ENCODE data around the gene TXK. TPM values are rescaled to one million over a fixed set of nuclear protein-coding genes. Genes with fewer than 3 reads are reported as not detected.

TXK gene
- total RNA-seq, 1 donor = 0.86 TPM

DNA sequence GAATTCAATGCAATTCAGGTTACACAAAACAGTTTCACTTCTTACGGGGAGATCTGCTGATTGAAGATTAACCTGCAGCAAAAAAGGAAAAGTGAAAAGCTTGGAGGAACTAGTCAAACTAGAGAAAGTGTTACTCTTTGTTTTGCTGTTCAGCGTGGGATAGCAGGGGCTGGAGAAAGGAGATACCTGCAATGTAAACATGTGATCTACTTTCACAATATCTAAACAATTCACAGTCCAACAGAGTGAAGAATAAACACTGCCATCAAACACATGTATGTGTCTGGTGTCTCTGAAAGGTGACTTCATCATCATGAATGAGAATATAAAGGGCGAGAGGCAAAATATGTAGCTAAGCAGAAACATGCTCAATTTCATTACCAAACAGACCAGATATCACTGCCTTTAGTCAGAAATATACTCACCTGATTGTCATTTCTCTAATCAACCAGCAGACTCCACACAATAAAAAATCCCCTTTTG is 91.0 kb downstream of the TXK start:
- no peak overlapping the region for H3K4me3 ChIP-seq (ENCODE audit: low read depth, low read length)
- TF ChIP-seq, protein P1, sequence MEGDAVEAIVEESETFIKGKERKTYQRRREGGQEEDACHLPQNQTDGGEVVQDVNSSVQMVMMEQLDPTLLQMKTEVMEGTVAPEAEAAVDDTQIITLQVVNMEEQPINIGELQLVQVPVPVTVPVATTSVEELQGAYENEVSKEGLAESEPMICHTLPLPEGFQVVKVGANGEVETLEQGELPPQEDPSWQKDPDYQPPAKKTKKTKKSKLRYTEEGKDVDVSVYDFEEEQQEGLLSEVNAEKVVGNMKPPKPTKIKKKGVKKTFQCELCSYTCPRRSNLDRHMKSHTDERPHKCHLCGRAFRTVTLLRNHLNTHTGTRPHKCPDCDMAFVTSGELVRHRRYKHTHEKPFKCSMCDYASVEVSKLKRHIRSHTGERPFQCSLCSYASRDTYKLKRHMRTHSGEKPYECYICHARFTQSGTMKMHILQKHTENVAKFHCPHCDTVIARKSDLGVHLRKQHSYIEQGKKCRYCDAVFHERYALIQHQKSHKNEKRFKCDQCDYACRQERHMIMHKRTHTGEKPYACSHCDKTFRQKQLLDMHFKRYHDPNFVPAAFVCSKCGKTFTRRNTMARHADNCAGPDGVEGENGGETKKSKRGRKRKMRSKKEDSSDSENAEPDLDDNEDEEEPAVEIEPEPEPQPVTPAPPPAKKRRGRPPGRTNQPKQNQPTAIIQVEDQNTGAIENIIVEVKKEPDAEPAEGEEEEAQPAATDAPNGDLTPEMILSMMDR (IDR thresholded peaks at IDR 0.05; ENCODE audit: insufficient read depth, low read depth, low read length) = no peak
- DNase-seq (ENCODE audit: low read depth) = no peak

DNA sequence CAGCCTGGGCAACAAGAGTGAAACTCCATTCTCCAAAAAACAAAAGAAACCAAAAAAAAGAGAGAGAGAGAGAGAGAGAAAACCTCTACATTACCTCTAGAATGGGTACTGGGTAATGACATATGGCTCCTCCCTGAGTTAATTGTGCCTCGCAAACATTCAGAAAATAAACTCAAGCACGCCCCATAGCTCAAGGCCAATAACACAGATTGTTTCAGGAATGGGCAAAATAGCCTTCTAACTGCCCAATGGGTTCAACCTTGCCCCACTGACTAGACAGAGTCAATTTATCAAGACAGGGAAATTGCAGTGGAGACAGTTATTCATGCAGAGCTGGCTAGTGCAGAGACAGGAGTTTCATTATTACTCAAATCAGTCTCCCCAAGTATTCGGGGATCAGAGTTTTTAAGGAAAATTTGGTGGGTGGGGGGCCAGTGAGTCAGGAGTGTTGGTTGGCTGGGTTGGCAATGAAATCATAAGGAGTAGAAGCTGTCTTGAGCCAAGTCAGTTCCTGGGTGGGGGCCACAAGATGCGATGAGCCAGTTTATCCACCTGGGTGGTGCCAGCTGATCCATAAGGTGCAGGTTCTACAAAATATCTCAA is 92.4 kb downstream of the TXK start:
- TF ChIP-seq, protein P1 (IDR thresholded peaks at IDR 0.05; ENCODE audit: insufficient read depth, low read depth, low read length) = no peak
- DNase-seq (ENCODE audit: low read depth) = no peak
- no peak overlapping the region for H3K4me3 ChIP-seq (ENCODE audit: low read depth, low read length)

DNA sequence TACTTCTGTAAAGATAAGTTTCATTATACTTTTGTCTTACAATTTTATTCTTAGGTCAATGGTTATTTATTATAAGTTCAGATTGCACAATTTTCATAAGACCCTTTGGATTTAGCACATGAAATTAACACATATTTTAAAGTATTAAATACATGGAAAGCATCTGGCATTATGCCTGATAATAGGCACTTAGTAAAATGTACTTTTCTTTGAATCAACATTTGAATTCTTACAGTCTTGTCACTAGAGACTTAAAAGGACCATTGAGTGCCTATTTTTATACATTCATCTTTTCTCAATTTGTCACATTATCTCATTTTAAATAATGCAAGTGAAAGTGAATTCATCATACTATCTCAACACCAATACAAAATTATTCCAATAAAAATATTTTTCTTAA is 94.5 kb downstream of the TXK start:
- TF ChIP-seq, protein P1 (IDR thresholded peaks at IDR 0.05; ENCODE audit: insufficient read depth, low read depth, low read length) = no peak
- no peak for DNase-seq (ENCODE audit: low read depth)
- no peak overlapping the region for H3K4me3 ChIP-seq (ENCODE audit: low read depth, low read length)

DNA sequence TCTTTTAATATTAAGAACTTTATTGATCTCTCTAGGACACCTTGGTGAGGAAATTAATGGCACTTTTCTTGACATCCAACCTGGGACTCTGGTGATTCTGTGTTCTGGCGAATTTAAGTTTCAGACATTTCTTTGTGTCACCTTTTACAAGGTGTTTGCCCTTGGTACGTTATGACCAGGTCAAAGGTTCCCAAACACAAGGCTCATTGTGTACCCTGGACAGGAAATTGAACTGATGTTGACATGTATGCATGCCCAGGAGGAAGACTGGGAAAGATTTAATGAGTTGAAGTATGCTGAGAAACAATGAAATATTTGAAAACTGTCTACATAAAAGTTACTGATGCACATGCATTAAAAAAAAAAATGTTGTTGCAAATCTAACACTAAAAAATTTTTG is 95.4 kb downstream of the TXK start:
- TF ChIP-seq, protein P1 (IDR thresholded peaks at IDR 0.05; ENCODE audit: insufficient read depth, low read depth, low read length) = no peak
- no peak for DNase-seq (ENCODE audit: low read depth)

DNA sequence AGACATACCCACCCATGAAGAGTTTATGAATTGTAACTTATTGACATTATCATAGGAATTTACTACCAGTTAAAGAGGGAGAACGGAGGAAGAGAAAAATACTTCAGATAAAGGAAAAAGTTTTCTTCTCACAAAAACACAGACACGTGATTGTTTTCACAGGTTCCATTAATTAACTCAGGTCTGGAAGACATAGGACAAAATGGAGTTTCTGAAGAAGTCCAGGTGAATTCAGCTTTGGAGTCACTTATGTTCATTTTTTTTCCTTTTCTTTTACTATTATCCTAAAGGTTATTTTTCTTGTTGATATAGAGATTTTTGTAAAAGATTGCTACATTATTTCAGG is 97.0 kb downstream of the TXK start:
- no peak for DNase-seq (ENCODE audit: low read depth)
- no peak overlapping the region for H3K4me3 ChIP-seq (ENCODE audit: low read depth, low read length)
- TF ChIP-seq, protein P1 (IDR thresholded peaks at IDR 0.05; ENCODE audit: insufficient read depth, low read depth, low read length) = no peak

More for the DNA sequence above, 95.4 kb downstream of the TXK start:
- no peak overlapping the region for H3K4me3 ChIP-seq (ENCODE audit: low read depth, low read length)

DNA sequence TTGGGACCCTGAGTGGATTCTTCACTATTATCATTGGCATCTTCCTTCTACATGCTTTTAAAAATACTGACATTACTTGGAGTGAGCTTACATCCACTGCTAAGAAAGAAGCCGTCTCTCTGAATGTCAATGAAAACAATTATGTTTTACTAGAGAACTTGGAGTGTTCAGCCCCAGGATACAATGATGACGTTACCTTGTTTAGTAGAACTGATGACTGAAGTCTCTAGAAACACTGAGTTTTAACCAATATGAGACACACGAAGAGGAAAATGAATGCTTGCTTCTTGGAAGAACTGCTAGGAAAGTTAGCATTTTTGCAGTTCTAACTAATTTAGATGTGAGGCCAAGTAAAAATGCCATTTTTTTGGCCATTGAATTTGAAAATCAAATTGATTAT is 98.1 kb downstream of the TXK start:
- no peak overlapping the region for H3K4me3 ChIP-seq (ENCODE audit: low read depth, low read length)
- TF ChIP-seq, protein P1 (IDR thresholded peaks at IDR 0.05; ENCODE audit: insufficient read depth, low read depth, low read length) = no peak
- no peak for DNase-seq (ENCODE audit: low read depth)

All from fibroblast of villous mesenchyme (primary cell).